ENCODE measurements around the gene RNFT1.
"Not testable (repeated sequence)": the region's sequence is repeated elsewhere in the genome, so short reads cannot be mapped to it uniquely, and the experiment has no call there.

The RNFT1 gene

GRCh38 chr17:59972778-59973177, 8.2 kb upstream of the RNFT1 start:
- H3K4me1 ChIP-seq, result no peaks in the 10 kb centered on the region
- H2AFZ ChIP-seq, result no peak overlapping the region

GRCh38 chr17:59971771-59972170, 7.2 kb upstream of the RNFT1 start:
- not testable (repeated sequence) for H3K4me1 ChIP-seq; H3K9me3 ChIP-seq (ENCODE audit: control insufficient read depth, low read length); H3K4me2 ChIP-seq (ENCODE audit: low read length); H3K27me3 ChIP-seq (ENCODE audit: control insufficient read depth, insufficient read depth, low read length); H3K79me2 ChIP-seq; H2AFZ ChIP-seq; H3K4me3 ChIP-seq (ENCODE audit: low read depth, low read length); H3K36me3 ChIP-seq (ENCODE audit: control insufficient read depth, insufficient read depth, low read length); H3K9ac ChIP-seq; H3K27ac ChIP-seq

More at GRCh38 chr17:59972778-59973177, 8.2 kb upstream of the RNFT1 start:
- TF ChIP-seq, protein P1, sequence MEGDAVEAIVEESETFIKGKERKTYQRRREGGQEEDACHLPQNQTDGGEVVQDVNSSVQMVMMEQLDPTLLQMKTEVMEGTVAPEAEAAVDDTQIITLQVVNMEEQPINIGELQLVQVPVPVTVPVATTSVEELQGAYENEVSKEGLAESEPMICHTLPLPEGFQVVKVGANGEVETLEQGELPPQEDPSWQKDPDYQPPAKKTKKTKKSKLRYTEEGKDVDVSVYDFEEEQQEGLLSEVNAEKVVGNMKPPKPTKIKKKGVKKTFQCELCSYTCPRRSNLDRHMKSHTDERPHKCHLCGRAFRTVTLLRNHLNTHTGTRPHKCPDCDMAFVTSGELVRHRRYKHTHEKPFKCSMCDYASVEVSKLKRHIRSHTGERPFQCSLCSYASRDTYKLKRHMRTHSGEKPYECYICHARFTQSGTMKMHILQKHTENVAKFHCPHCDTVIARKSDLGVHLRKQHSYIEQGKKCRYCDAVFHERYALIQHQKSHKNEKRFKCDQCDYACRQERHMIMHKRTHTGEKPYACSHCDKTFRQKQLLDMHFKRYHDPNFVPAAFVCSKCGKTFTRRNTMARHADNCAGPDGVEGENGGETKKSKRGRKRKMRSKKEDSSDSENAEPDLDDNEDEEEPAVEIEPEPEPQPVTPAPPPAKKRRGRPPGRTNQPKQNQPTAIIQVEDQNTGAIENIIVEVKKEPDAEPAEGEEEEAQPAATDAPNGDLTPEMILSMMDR (IDR thresholded peaks at IDR 0.05), result no peak
- Histone ChIP-seq H3K79me2 (no peaks in the 10 kb centered on the region), H3K4me2 (ENCODE audit: low read length) (no peak overlapping the region), H3K9me3 (ENCODE audit: control insufficient read depth, low read length) (no peaks in the 10 kb centered on the region), H3K27ac (no peak overlapping the region), H3K4me3 (ENCODE audit: low read depth, low read length) (no peak overlapping the region), H3K9ac (no peak overlapping the region), H3K36me3 (ENCODE audit: control insufficient read depth, insufficient read depth, low read length) (no peaks in the 10 kb centered on the region), H3K27me3 (ENCODE audit: control insufficient read depth, insufficient read depth, low read length) (no peaks in the 10 kb centered on the region)

- H3K4me1 ChIP-seq, result no peaks in the 10 kb centered on the region
- no peaks in the 10 kb centered on the region for H3K27me3 ChIP-seq (ENCODE audit: control insufficient read depth, insufficient read depth, low read length)
- H3K4me3 ChIP-seq (ENCODE audit: low read depth, low read length), result peak overlapping the region; percentile 74
- H3K27ac ChIP-seq, result peak overlapping the region; percentile 78
- peak overlapping the region; percentile 42 for H3K4me2 ChIP-seq (ENCODE audit: low read length)
- H3K9ac ChIP-seq, result peak overlapping the region; percentile 32
- H3K36me3 ChIP-seq (ENCODE audit: control insufficient read depth, insufficient read depth, low read length), result no peaks in the 10 kb centered on the region
- H3K9me3 ChIP-seq (ENCODE audit: control insufficient read depth, low read length), result no peaks in the 10 kb centered on the region
- H2AFZ ChIP-seq, result peak overlapping the region; percentile 96
- H3K79me2 ChIP-seq, result no peaks in the 10 kb centered on the region
- TF ChIP-seq, protein P1 (IDR thresholded peaks at IDR 0.05), result no peak
These were observed 630 bp downstream of the RNFT1 start for GRCh38 chr17:59963738-59964481.

DNA sequence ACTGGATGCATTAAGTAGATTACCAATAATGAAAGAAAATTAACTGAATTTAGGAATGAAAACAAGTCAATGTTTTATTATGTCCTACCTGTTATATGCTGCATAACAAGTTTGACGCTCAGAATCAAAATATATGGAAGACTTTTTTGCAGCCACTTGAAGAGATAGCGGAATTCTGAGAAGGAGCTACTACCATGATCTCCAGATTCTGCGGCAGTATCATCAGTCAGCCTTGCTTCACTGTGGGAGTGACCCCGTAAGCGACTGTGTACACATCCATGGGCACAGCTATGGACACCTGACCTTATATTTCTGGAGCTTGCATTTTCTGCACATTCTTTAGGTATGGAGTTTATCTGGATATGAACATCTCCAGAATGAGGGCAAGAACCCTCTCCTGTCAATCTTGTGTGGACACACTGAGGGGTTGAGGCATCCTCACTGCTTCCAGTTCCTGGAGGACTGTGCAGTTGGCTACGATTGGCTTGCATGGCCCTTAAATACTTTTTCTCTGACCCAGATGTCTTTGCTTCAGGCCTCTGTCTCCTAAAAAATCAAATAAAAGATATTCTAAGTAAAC, 1.7 kb downstream of the RNFT1 start:
- Histone ChIP-seq H3K9ac (no peak overlapping the region), H3K79me2 (no peaks in the 10 kb centered on the region), H3K4me1 (no peaks in the 10 kb centered on the region), H3K4me3 (ENCODE audit: low read depth, low read length) (no peak overlapping the region), H3K27ac (no peak overlapping the region), H3K9me3 (ENCODE audit: control insufficient read depth, low read length) (no peaks in the 10 kb centered on the region), H3K4me2 (ENCODE audit: low read length) (no peak overlapping the region), H3K27me3 (ENCODE audit: control insufficient read depth, insufficient read depth, low read length) (no peaks in the 10 kb centered on the region), H2AFZ (no peak overlapping the region), H3K36me3 (ENCODE audit: control insufficient read depth, insufficient read depth, low read length) (no peaks in the 10 kb centered on the region)
- TF ChIP-seq, protein P1 (IDR thresholded peaks at IDR 0.05), result no peak

GRCh38 chr17:59959574-59959973, 5.0 kb downstream of the RNFT1 start:
- not testable (repeated sequence) for H3K4me3 ChIP-seq (ENCODE audit: low read depth, low read length); H3K9ac ChIP-seq; H3K27me3 ChIP-seq (ENCODE audit: control insufficient read depth, insufficient read depth, low read length); H3K9me3 ChIP-seq (ENCODE audit: control insufficient read depth, low read length); H2AFZ ChIP-seq; H3K36me3 ChIP-seq (ENCODE audit: control insufficient read depth, insufficient read depth, low read length); H3K27ac ChIP-seq; H3K79me2 ChIP-seq; H3K4me2 ChIP-seq (ENCODE audit: low read length); H3K4me1 ChIP-seq

Measured in parathyroid adenoma (tissue), 2 donors.